Measurements from ENCODE around the gene TMEM163. TPM values are rescaled to one million over a fixed set of nuclear protein-coding genes. Genes with fewer than 3 reads are reported as not detected.

TMEM163 gene
- total RNA-seq, 1 donor from 2014 or later: 1.0 TPM

GRCh38 chr2:134583997-134584520 lies 134.7 kb downstream of the TMEM163 start:
- Mint-ChIP-seq H3K9me3 (peaks cover 9% of the 10 kb centered on the region), H3K27me3 (ENCODE audit: low read depth) (no peaks in the 10 kb centered on the region), H3K4me1 (no peaks in the 10 kb centered on the region), H3K27ac (ENCODE audit: unreplicated experiment) (no peak overlapping the region), H3K4me3 (no peak overlapping the region), H3K36me3 (ENCODE audit: low read depth) (peaks cover 9% of the 10 kb centered on the region)
- no peak for TF ChIP-seq CTCF (conservative IDR thresholded peaks at IDR 0.05)
- DNase-seq (ENCODE audit: low read depth, low spot score): no peak

GRCh38 chr2:134583462-134583861 lies 135.3 kb downstream of the TMEM163 start:
- no peak for TF ChIP-seq CTCF (conservative IDR thresholded peaks at IDR 0.05)
- H3K27ac Mint-ChIP-seq (ENCODE audit: unreplicated experiment): no peak overlapping the region
- H3K4me3 Mint-ChIP-seq: no peak overlapping the region
- no peaks in the 10 kb centered on the region for H3K4me1 Mint-ChIP-seq
- no peak for DNase-seq (ENCODE audit: low read depth, low spot score)
- peaks cover 5% of the 10 kb centered on the region for H3K36me3 Mint-ChIP-seq (ENCODE audit: low read depth)
- peaks cover 4% of the 10 kb centered on the region for H3K9me3 Mint-ChIP-seq
- no peaks in the 10 kb centered on the region for H3K27me3 Mint-ChIP-seq (ENCODE audit: low read depth)

- TF ChIP-seq CTCF (conservative IDR thresholded peaks at IDR 0.05): no peak
- Mint-ChIP-seq H3K36me3 (ENCODE audit: low read depth) (no peaks in the 10 kb centered on the region), H3K27ac (ENCODE audit: unreplicated experiment) (no peak overlapping the region), H3K27me3 (ENCODE audit: low read depth) (no peaks in the 10 kb centered on the region), H3K4me1 (no peaks in the 10 kb centered on the region), H3K4me3 (no peak overlapping the region), H3K9me3 (no peaks in the 10 kb centered on the region)
- DNase-seq (ENCODE audit: low read depth, low spot score): no peak
Observed at GRCh38 chr2:134582547-134582899, 136.3 kb downstream of the TMEM163 start.

- Mint-ChIP-seq H3K4me3 (no peak overlapping the region), H3K4me1 (no peaks in the 10 kb centered on the region), H3K36me3 (ENCODE audit: low read depth) (no peaks in the 10 kb centered on the region), H3K9me3 (no peaks in the 10 kb centered on the region), H3K27me3 (ENCODE audit: low read depth) (no peaks in the 10 kb centered on the region), H3K27ac (ENCODE audit: unreplicated experiment) (no peak overlapping the region)
- no peak for TF ChIP-seq CTCF (conservative IDR thresholded peaks at IDR 0.05)
- DNase-seq (ENCODE audit: low read depth, low spot score): no peak
Observed at GRCh38 chr2:134581877-134582546, 136.8 kb downstream of the TMEM163 start.

GRCh38 chr2:134578316-134578715 lies 140.5 kb downstream of the TMEM163 start:
- no peaks in the 10 kb centered on the region for H3K4me1 Mint-ChIP-seq

More at GRCh38 chr2:134578316-134578715, 140.5 kb downstream of the TMEM163 start:
- Mint-ChIP-seq H3K27me3 (ENCODE audit: low read depth) (no peaks in the 10 kb centered on the region), H3K9me3 (no peaks in the 10 kb centered on the region), H3K27ac (ENCODE audit: unreplicated experiment) (no peak overlapping the region), H3K36me3 (ENCODE audit: low read depth) (no peaks in the 10 kb centered on the region), H3K4me3 (no peak overlapping the region)
- DNase-seq (ENCODE audit: low read depth, low spot score): no peak
- no peak for TF ChIP-seq CTCF (conservative IDR thresholded peaks at IDR 0.05)
